Neural cell (in vitro differentiated cells): ENCODE measurements around the gene TRIM72. TPM values are rescaled to one million over a fixed set of nuclear protein-coding genes. Genes with fewer than 3 reads are reported as not detected.
"Not testable (repeated sequence)": the region's sequence is repeated elsewhere in the genome, so short reads cannot be mapped to it uniquely, and the experiment has no call there.

Experiments used
- H2AFZ ChIP-seq: fragments of 200-600, 300-800 bp; sonication (generic), shearing (Covaris generic); 2 replicates; pipeline ENCODE4 v1.6.0; 2014; ENCODE audit warnings: low read depth, mild to moderate bottlenecking, antibody characterized with exemption, low read length, moderate library complexity
- H3F3A ChIP-seq: fragments of 200-600 bp; shearing (Covaris generic); 2 replicates; pipeline ENCODE4 v1.6.1; 2016; ENCODE audit warnings: mild to moderate bottlenecking, moderate library complexity, mixed read lengths, antibody characterized with exemption, low read length; ENCODE audit not compliant: insufficient read depth, poor library complexity, severe bottlenecking
- H3K27ac ChIP-seq: fragments of 200-600, 300-800 bp; sonication (generic), shearing (Covaris generic); 2 replicates; pipeline ENCODE4 v1.5.1; 2014; ENCODE audit warnings: mild to moderate bottlenecking, low read length, moderate library complexity
- H3K27me3 ChIP-seq: fragments of 300-800, 200-600 bp; sonication (generic), shearing (Covaris generic); 2 replicates; pipeline ENCODE4 v1.6.0; 2014; ENCODE audit warnings: mild to moderate bottlenecking, low read depth, low read length, moderate library complexity; ENCODE audit not compliant: insufficient read depth
- H3K36me3 ChIP-seq: fragments of 300-800, 200-600 bp; sonication (generic), shearing (Covaris generic); 2 replicates; pipeline ENCODE4 v1.5.1; 2014; ENCODE audit warnings: mild to moderate bottlenecking, antibody characterized with exemption, low read length, moderate library complexity; ENCODE audit not compliant: insufficient read depth
- H3K4me2 ChIP-seq: fragments of 300-800, 200-600 bp; sonication (generic), shearing (Covaris generic); 2 replicates; pipeline ENCODE4 v1.6.0; 2014; ENCODE audit warnings: mild to moderate bottlenecking, low read length
- H3K4me3 ChIP-seq: fragments of 300-800, 200-600 bp; sonication (generic), shearing (Covaris generic); 2 replicates; pipeline ENCODE4 v1.5.1; 2014; ENCODE audit warnings: mild to moderate bottlenecking, low read length, moderate library complexity
- H3K79me2 ChIP-seq: fragments of 200-600 bp; shearing (Covaris generic); replicated peaks from 2 replicates; pipeline ENCODE4 v1.6.0; 2014; ENCODE audit warnings: mild to moderate bottlenecking, low read length, moderate library complexity; ENCODE audit not compliant: insufficient read depth
- H3K9ac ChIP-seq: fragments of 300-800, 200-600 bp; sonication (generic), shearing (Covaris generic); 2 replicates; pipeline ENCODE4 v1.6.1; 2016; ENCODE audit warnings: mild to moderate bottlenecking, low read length, mixed read lengths
- H3K9me2 ChIP-seq: fragments of 200-600 bp; shearing (Covaris generic); 2 replicates; pipeline ENCODE4 v1.6.1; 2016; ENCODE audit warnings: mild to moderate bottlenecking, low read length, mixed read lengths; ENCODE audit not compliant: insufficient read depth
- H3K9me3 ChIP-seq: fragments of 200-600, 300-800 bp; sonication (generic), shearing (Covaris generic); 2 replicates; pipeline ENCODE4 v1.6.1; 2016; ENCODE audit warnings: mild to moderate bottlenecking, mixed run types, low read length, moderate library complexity, mixed read lengths
- H4K20me1 ChIP-seq: fragments of 200-600 bp; shearing (Covaris generic); 2 replicates; pipeline ENCODE4 v1.6.1; 2016; ENCODE audit warnings: mild to moderate bottlenecking, mixed run types; ENCODE audit not compliant: insufficient read depth
- CTCF ChIP-seq: fragments of 450-650 bp; IDR thresholded peaks from 2 replicates; pipeline ENCODE4 v1.5.1; 2014; ENCODE audit warnings: antibody characterized with exemption, mild to moderate bottlenecking, moderate library complexity; ENCODE audit not compliant: poor library complexity, severe bottlenecking
- EP300 ChIP-seq: fragments of 450-650 bp; conservative IDR thresholded peaks from 2 replicates; pipeline ENCODE4 v1.6.1; 2014; ENCODE audit warnings: antibody characterized with exemption, mild to moderate bottlenecking, moderate library complexity; ENCODE audit not compliant: poor library complexity, severe bottlenecking
- EZH2 ChIP-seq: fragments of 200-600, 300-800 bp; shearing (Covaris generic), sonication (generic); IDR thresholded peaks from 2 replicates; pipeline ENCODE4 v1.6.1; 2014; ENCODE audit warnings: antibody characterized with exemption, low read length, borderline replicate concordance, mild to moderate bottlenecking; ENCODE audit not compliant: insufficient read depth, poor library complexity, severe bottlenecking
- MXI1 ChIP-seq: fragments of 450-650 bp; conservative IDR thresholded peaks from 2 replicates; pipeline ENCODE4 v1.6.1; 2014; ENCODE audit warnings: antibody characterized with exemption, mild to moderate bottlenecking; ENCODE audit not compliant: poor library complexity, severe bottlenecking
- POLR2AphosphoS5 ChIP-seq: IDR thresholded peaks from 2 replicates; pipeline ENCODE4 v1.6.1; 2012
- RAD21 ChIP-seq: fragments of 450-650 bp; conservative IDR thresholded peaks from 2 replicates; pipeline ENCODE4 v1.6.1; 2014; ENCODE audit warnings: antibody characterized with exemption, mild to moderate bottlenecking, moderate library complexity
- REST ChIP-seq: IDR thresholded peaks from 2 replicates; pipeline ENCODE4 v1.6.1; 2012; ENCODE audit warnings: borderline replicate concordance
- SMC3 ChIP-seq: fragments of 450-650 bp; conservative IDR thresholded peaks from 2 replicates; pipeline ENCODE4 v1.6.1; 2014; ENCODE audit warnings: antibody characterized with exemption, mild to moderate bottlenecking, moderate library complexity; ENCODE audit not compliant: poor library complexity
- TAF1 ChIP-seq: IDR thresholded peaks from 2 replicates; pipeline ENCODE4 v1.6.1; 2012; ENCODE audit warnings: low read depth
- polyA plus RNA-seq: library from polyadenylated mRNA; depleted of rRNA; stranded (reverse); fragments of >200 nt; gene quantifications from 2 replicates; pipeline ENCODE4 v1.2.3, GENCODE V29; 2014

The TRIM72 gene
- polyA plus RNA-seq, 1 donor from 2014 or later, result 0.05 TPM

GRCh38 chr16:31199430-31200041 lies 14.4 kb upstream of the TRIM72 start:
- no peak overlapping the region for H2AFZ ChIP-seq
- no peaks in the 10 kb centered on the region for H3K9me2 ChIP-seq
- H4K20me1 ChIP-seq, result peaks cover 2% of the 10 kb centered on the region
- H3K27ac ChIP-seq, result no peak overlapping the region
- no peaks in the 10 kb centered on the region for H3K9me3 ChIP-seq
- TF ChIP-seq RAD21 (no peak), POLR2AphosphoS5 (no peak), CTCF (no peak), EP300 (no peak), SMC3 (no peak), TAF1 (no peak), REST (no peak), MXI1 (no peak), EZH2 (no peak)
- H3K4me3 ChIP-seq, result no peak overlapping the region
- peaks cover 8% of the 10 kb centered on the region for H3K36me3 ChIP-seq
- no peak overlapping the region for H3K4me2 ChIP-seq
- H3K9ac ChIP-seq, result no peak overlapping the region
- no peaks in the 10 kb centered on the region for H3F3A ChIP-seq
- peaks cover 27% of the 10 kb centered on the region for H3K27me3 ChIP-seq
- H3K79me2 ChIP-seq, result no peaks in the 10 kb centered on the region

- not testable (repeated sequence) for H3K4me2 ChIP-seq, H3K27ac ChIP-seq, H2AFZ ChIP-seq, H3K9ac ChIP-seq, H3K79me2 ChIP-seq, H3F3A ChIP-seq, H3K4me3 ChIP-seq, H4K20me1 ChIP-seq, H3K36me3 ChIP-seq, H3K9me2 ChIP-seq, H3K9me3 ChIP-seq
- H3K27me3 ChIP-seq, result peaks cover 27% of the 10 kb centered on the region
These were observed 13.8 kb upstream of the TRIM72 start for GRCh38 chr16:31200111-31200510.
